Caco-2 (cell line): Measurements from ENCODE around the gene ZNF804B. TPM values are rescaled to one million over a fixed set of nuclear protein-coding genes. Genes with fewer than 3 reads are reported as not detected.

ENCODE experiments used
- BruUV-seq: library from RNA; stranded (reverse); fragments of 400-500 nt; replicated peaks from 2 replicates; lab custom pipeline; 2021; lab: Mats Ljungman, UMichigan
- CTCF ChIA-PET: fragments of 300-600 bp; sonication (Branson Sonifier 250); formaldehyde crosslinking; loops from one replicate; lab custom pipeline; 2022; ENCODE audit warnings: antibody characterized with exemption; lab: Charles Lee
- POLR2A ChIA-PET: fragments of 300-600 bp; sonication (Branson Sonifier 250); formaldehyde crosslinking; loops from one replicate; lab custom pipeline; 2022; ENCODE audit warnings: antibody characterized with exemption; lab: Charles Lee
- DNase-seq, 2 experiments: peaks; one replicate each; pipeline versions ENCODE4 v3.0.0 to v3.0.0-alpha.2; 2020 to 2022
- H3K27me3 ChIP-seq: replicated peaks from 2 replicates; pipeline ENCODE4 v1.6.0; 2011; ENCODE audit warnings: low read length; ENCODE audit not compliant: control insufficient read depth, insufficient read depth
- H3K36me3 ChIP-seq: 2 replicates; pipeline ENCODE4 v1.5.1; 2011; ENCODE audit warnings: low read length; ENCODE audit not compliant: control insufficient read depth, insufficient read depth
- H3K4me1 ChIP-seq: fragments of 250-450 bp; sonication (Bioruptor Pico); 2 replicates; pipeline ENCODE4 v1.5.1; 2020; ENCODE audit warnings: mild to moderate bottlenecking
- H3K4me3 ChIP-seq: 2 replicates; pipeline ENCODE4 v1.5.1; 2011; ENCODE audit warnings: low read depth, mild to moderate bottlenecking, control low read depth, low read length
- H3K9me3 ChIP-seq: fragments of 250-450 bp; sonication (Bioruptor Pico); 2 replicates; pipeline ENCODE4 v1.5.1; 2020; ENCODE audit warnings: mild to moderate bottlenecking, moderate library complexity
- H3K27ac Mint-ChIP-seq: one replicate; pipeline ENCODE4 v1.8.0; 2022; ENCODE audit warnings: mixed read lengths; ENCODE audit not compliant: unreplicated experiment
- H3K27me3 Mint-ChIP-seq: one replicate; pipeline ENCODE4 v1.8.0; 2022; ENCODE audit warnings: mixed read lengths; ENCODE audit not compliant: insufficient read depth, unreplicated experiment
- H3K36me3 Mint-ChIP-seq: one replicate; pipeline ENCODE4 v1.8.0; 2022; ENCODE audit warnings: mild to moderate bottlenecking, mixed read lengths; ENCODE audit not compliant: insufficient read depth, unreplicated experiment
- H3K4me1 Mint-ChIP-seq: one replicate; pipeline ENCODE4 v1.8.0; 2022; ENCODE audit warnings: low read depth, mixed read lengths; ENCODE audit not compliant: unreplicated experiment
- H3K4me3 Mint-ChIP-seq: one replicate; pipeline ENCODE4 v1.8.0; 2022; ENCODE audit warnings: mild to moderate bottlenecking, moderate library complexity, mixed read lengths; ENCODE audit not compliant: unreplicated experiment
- H3K9me3 Mint-ChIP-seq: one replicate; pipeline ENCODE4 v1.8.0; 2022; ENCODE audit warnings: mixed read lengths; ENCODE audit not compliant: unreplicated experiment
- CTCF ChIP-seq, 2 experiments: fragments of 200-600 bp in 1 of 2; IDR thresholded peaks; 1 replicate in 1 of 2; 2 replicates in 1 of 2; pipeline versions ENCODE4 v1.5.1 to v1.8.0; 2011 to 2022; ENCODE audit warnings: antibody characterized with exemption in 1 of 2, control low read depth in 1 of 2, inconsistent platforms in 1 of 2, low read depth in 1 of 2, low read length in 1 of 2, mild to moderate bottlenecking in 1 of 2, moderate library complexity in 1 of 2; ENCODE audit not compliant: insufficient read depth in 1 of 2, severe bottlenecking in 1 of 2, unreplicated experiment in 1 of 2
- intact Hi-C: fragments of 100-400 bp; cut with micrococcal nuclease; formaldehyde crosslinking; loops from one replicate; pipeline ENCODE4 v1.10.0; 2022; ENCODE audit not compliant: unreplicated experiment
- total RNA-seq: library from RNA; stranded (reverse); gene quantifications from 2 replicates; pipeline ENCODE4 v1.2.3, GENCODE V29; 2022

Gene ZNF804B
- total RNA-seq, 1 experiment from 2014 or later = not detected

GRCh38 chr7:89053130-89053529, 293.6 kb downstream of the ZNF804B start:
- ChIA-PET POLR2A (no interaction called here), CTCF (no interaction called here)
- Histone ChIP-seq H3K4me1 (no peaks in the 10 kb centered on the region), H3K27me3 (no peaks in the 10 kb centered on the region), H3K9me3 (no peaks in the 10 kb centered on the region), H3K36me3 (no peaks in the 10 kb centered on the region), H3K4me3 (no peak overlapping the region)
- H3K36me3 Mint-ChIP-seq = no peaks in the 10 kb centered on the region
- H3K4me1 Mint-ChIP-seq = no peaks in the 10 kb centered on the region
- no peak for DNase-seq
- H3K4me3 Mint-ChIP-seq = no peak overlapping the region
- H3K9me3 Mint-ChIP-seq = no peaks in the 10 kb centered on the region
- TF ChIP-seq CTCF (IDR thresholded peaks at IDR 0.05; ENCODE audit: insufficient read depth in 1 of 2, low read depth in 1 of 2, low read length in 1 of 2, severe bottlenecking in 1 of 2, unreplicated experiment in 1 of 2) = no peak
- no TSS peak for BruUV-seq
- intact Hi-C loops = no loop called here
- H3K27me3 Mint-ChIP-seq = no peaks in the 10 kb centered on the region
- no peak overlapping the region for H3K27ac Mint-ChIP-seq

- no peaks in the 10 kb centered on the region for H3K4me1 Mint-ChIP-seq
- no peaks in the 10 kb centered on the region for H3K27me3 ChIP-seq
- no peak overlapping the region for H3K27ac Mint-ChIP-seq
- TF ChIP-seq CTCF (IDR thresholded peaks at IDR 0.05; ENCODE audit: insufficient read depth in 1 of 2, low read depth in 1 of 2, low read length in 1 of 2, severe bottlenecking in 1 of 2, unreplicated experiment in 1 of 2) = no peak
- no peaks in the 10 kb centered on the region for H3K4me1 ChIP-seq
- intact Hi-C loops = no loop called here
- H3K9me3 ChIP-seq = no peaks in the 10 kb centered on the region
- no peaks in the 10 kb centered on the region for H3K9me3 Mint-ChIP-seq
- BruUV-seq = no TSS peak
- ChIA-PET POLR2A (no interaction called here), CTCF (no interaction called here)
- H3K36me3 ChIP-seq = no peaks in the 10 kb centered on the region
- H3K4me3 ChIP-seq = no peak overlapping the region
- no peak for DNase-seq
- H3K36me3 Mint-ChIP-seq = no peaks in the 10 kb centered on the region
- no peaks in the 10 kb centered on the region for H3K27me3 Mint-ChIP-seq
- H3K4me3 Mint-ChIP-seq = no peak overlapping the region
Measured at GRCh38 chr7:89054361-89054760, 294.9 kb downstream of the ZNF804B start.

GRCh38 chr7:89060234-89060633, 300.7 kb downstream of the ZNF804B start:
- no peaks in the 10 kb centered on the region for H3K4me1 Mint-ChIP-seq

More at GRCh38 chr7:89060234-89060633, 300.7 kb downstream of the ZNF804B start:
- no peak overlapping the region for H3K4me3 ChIP-seq
- TF ChIP-seq CTCF (IDR thresholded peaks at IDR 0.05; ENCODE audit: insufficient read depth in 1 of 2, low read depth in 1 of 2, low read length in 1 of 2, severe bottlenecking in 1 of 2, unreplicated experiment in 1 of 2) = no peak
- Mint-ChIP-seq H3K4me3 (no peak overlapping the region), H3K27me3 (peaks cover 2% of the 10 kb centered on the region), H3K27ac (no peak overlapping the region), H3K9me3 (no peaks in the 10 kb centered on the region), H3K36me3 (no peaks in the 10 kb centered on the region)
- H3K9me3 ChIP-seq = no peaks in the 10 kb centered on the region
- CTCF ChIA-PET = no interaction called here
- no peaks in the 10 kb centered on the region for H3K4me1 ChIP-seq
- H3K27me3 ChIP-seq = no peaks in the 10 kb centered on the region
- intact Hi-C loops = no loop called here
- no TSS peak for BruUV-seq
- POLR2A ChIA-PET = no interaction called here
- DNase-seq = no peak
- H3K36me3 ChIP-seq = no peaks in the 10 kb centered on the region
